K562 (cell line): ENCODE data around the gene FRMD4A. TPM values are rescaled to one million over a fixed set of nuclear protein-coding genes. Genes with fewer than 3 reads are reported as not detected.

Experiments
- EP400 ChIP-seq: fragments of 450-650 bp; IDR thresholded peaks from 2 replicates; pipeline ENCODE4 v1.6.1; 2017; ENCODE audit warnings: antibody characterized with exemption, mild to moderate bottlenecking, moderate library complexity
- FOXA3 ChIP-seq, 2 experiments: fragments of 450-650 bp in 1 of 2; sonication (generic) in 1 of 2; formaldehyde crosslinking; IDR thresholded peaks in 1 of 2; conservative IDR thresholded peaks in 1 of 2; 2 replicates each; pipeline versions ENCODE4 v1.4.0 to v1.8.0; 2020 to 2022; ENCODE audit warnings: mild to moderate bottlenecking in 2 of 2, missing genetic modification reagents in 1 of 2
- IRF1 ChIP-seq: sonication (generic); formaldehyde crosslinking; IDR thresholded peaks from 2 replicates; pipeline ENCODE4 v1.8.0; 2022; ENCODE audit warnings: missing genetic modification reagents, mild to moderate bottlenecking, borderline replicate concordance
- L3MBTL2 ChIP-seq: fragments of 450-650 bp; IDR thresholded peaks from 2 replicates; pipeline ENCODE4 v1.6.1; 2016; ENCODE audit warnings: mild to moderate bottlenecking, moderate library complexity
- MBD2 ChIP-seq: sonication (generic); IDR thresholded peaks from 2 replicates; pipeline ENCODE4 v1.6.1; 2016; ENCODE audit warnings: low read depth, borderline replicate concordance
- NELFE ChIP-seq: IDR thresholded peaks from 2 replicates; pipeline ENCODE4 v1.6.1; 2011; ENCODE audit warnings: mild to moderate bottlenecking; ENCODE audit not compliant: insufficient read depth, insufficient read length
- PCBP2 ChIP-seq: fragments of 200-400 bp; formaldehyde crosslinking; IDR thresholded peaks from 2 replicates; pipeline ENCODE4 v1.6.1; 2018; ENCODE audit warnings: low read length, low read depth, mild to moderate bottlenecking, moderate library complexity; ENCODE audit not compliant: poor library complexity, severe bottlenecking
- SETDB1 ChIP-seq: IDR thresholded peaks from one replicate; pipeline ENCODE4 v1.6.1; 2012; ENCODE audit warnings: low read length, control low read depth, inconsistent platforms
- SP2 ChIP-seq: IDR thresholded peaks from 2 replicates; pipeline ENCODE4 v1.6.1; 2011; ENCODE audit warnings: mild to moderate bottlenecking, low read depth, low read length, moderate library complexity; ENCODE audit not compliant: poor library complexity, severe bottlenecking; ENCODE audit errors: extremely low read depth
- ZBTB9 ChIP-seq: fragments of 450-650 bp; formaldehyde crosslinking; IDR thresholded peaks from 2 replicates; pipeline ENCODE4 v1.4.0; 2020; ENCODE audit warnings: mild to moderate bottlenecking, moderate library complexity
- polyA plus RNA-seq, 8 experiments: library from polyadenylated mRNA; depleted of rRNA in 4 of 8; stranded (reverse) in 5 of 8; unstranded in 3 of 8; fragments of >200 nt; fragmentation: Nextera tagmentation in 2 of 8; fragmentation: Illumina TruSeq in 1 of 8; extraction: Ambion mirVana in 2 of 8; extraction: Trizol in 1 of 8; gene quantifications; 2 replicates each; pipeline versions ENCODE4 v1.2.1 to v1.2.3, GENCODE V29; 2011 to 2014; ENCODE audit warnings: inconsistent platforms in 1 of 8, missing spikeins in 1 of 8
- total RNA-seq, 7 experiments: library from RNA; depleted of rRNA in 6 of 7; stranded (reverse); fragments of >200 nt in 6 of 7; fragmentation: Illumina TruSeq in 2 of 7; extraction: Trizol in 2 of 7; gene quantifications; 2 replicates each; pipeline versions ENCODE4 v1.2.1 to v1.2.3, GENCODE V29; 2011 to 2021; ENCODE audit warnings: low replicate concordance in 1 of 7

The FRMD4A gene
- total and polyA plus RNA-seq, 9 of the 15 experiments (the other 6 are each of a cell fraction or from before 2014, with no cell fraction given): 0.80 to 5.2 (median 3.0) TPM

DNA sequence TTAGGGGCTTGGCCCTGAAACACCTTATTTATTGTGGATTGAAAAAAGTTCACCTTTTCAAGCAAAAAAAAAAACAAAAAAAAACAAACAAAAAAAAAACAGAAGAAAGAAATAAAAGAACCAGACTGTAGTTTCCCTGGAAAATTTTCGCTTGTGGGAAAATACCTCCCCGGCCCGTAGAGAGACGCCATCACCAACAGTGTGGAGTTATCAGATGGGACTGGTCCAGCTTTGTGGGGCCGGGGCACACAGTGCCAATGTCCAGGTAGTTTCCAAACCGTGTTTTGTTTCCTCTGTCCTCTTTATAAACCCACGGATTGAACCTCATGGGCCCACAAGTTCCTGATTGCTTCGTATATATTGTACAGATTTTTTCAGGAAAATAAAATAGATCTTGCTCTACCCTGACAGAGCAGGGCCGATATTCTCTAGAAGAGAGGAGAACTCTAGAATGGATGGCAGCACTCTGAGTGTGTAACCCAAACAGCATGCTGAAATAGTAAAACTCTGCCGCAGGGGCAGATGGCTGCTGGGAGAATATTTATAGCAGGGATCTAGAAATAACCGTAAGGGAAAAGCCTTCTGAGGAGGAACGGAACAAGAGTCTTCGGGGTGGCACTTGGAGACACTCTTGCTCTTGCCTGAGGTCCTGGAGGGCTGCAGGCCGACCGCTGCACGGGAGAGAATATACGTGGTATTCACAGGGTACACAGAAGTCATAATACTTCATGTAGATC, 241.0 kb downstream of the FRMD4A start (continued):
- no peak for TF ChIP-seq FOXA3 (CRISPR knock-in tag; conservative IDR thresholded peaks at IDR 0.05 in 1 of 2, IDR thresholded peaks at IDR 0.05 in 1 of 2)
- TF ChIP-seq EP400: no peak
- TF ChIP-seq L3MBTL2: no peak
- TF ChIP-seq SP2: no peak
- TF ChIP-seq NELFE: no peak
- TF ChIP-seq IRF1: no peak
- no peak for TF ChIP-seq PCBP2
- TF ChIP-seq MBD2: no peak
- no peak for TF ChIP-seq SETDB1
- TF ChIP-seq ZBTB9: no peak
- TF ChIP-seq, all 486 proteins: peak for 0
